Neural cell (in vitro differentiated cells): ENCODE measurements around the gene CELSR1. TPM values are rescaled to one million over a fixed set of nuclear protein-coding genes. Genes with fewer than 3 reads are reported as not detected.

Experiments
- H2AFZ ChIP-seq: fragments of 200-600, 300-800 bp; sonication (generic), shearing (Covaris generic); 2 replicates; pipeline ENCODE4 v1.6.0; 2014; ENCODE audit warnings: low read depth, mild to moderate bottlenecking, antibody characterized with exemption, low read length, moderate library complexity
- H3F3A ChIP-seq: fragments of 200-600 bp; shearing (Covaris generic); 2 replicates; pipeline ENCODE4 v1.6.1; 2016; ENCODE audit warnings: mild to moderate bottlenecking, moderate library complexity, mixed read lengths, antibody characterized with exemption, low read length; ENCODE audit not compliant: insufficient read depth, poor library complexity, severe bottlenecking
- H3K27ac ChIP-seq: fragments of 200-600, 300-800 bp; sonication (generic), shearing (Covaris generic); 2 replicates; pipeline ENCODE4 v1.5.1; 2014; ENCODE audit warnings: mild to moderate bottlenecking, low read length, moderate library complexity
- H3K27me3 ChIP-seq: fragments of 300-800, 200-600 bp; sonication (generic), shearing (Covaris generic); 2 replicates; pipeline ENCODE4 v1.6.0; 2014; ENCODE audit warnings: mild to moderate bottlenecking, low read depth, low read length, moderate library complexity; ENCODE audit not compliant: insufficient read depth
- H3K36me3 ChIP-seq: fragments of 300-800, 200-600 bp; sonication (generic), shearing (Covaris generic); 2 replicates; pipeline ENCODE4 v1.5.1; 2014; ENCODE audit warnings: mild to moderate bottlenecking, antibody characterized with exemption, low read length, moderate library complexity; ENCODE audit not compliant: insufficient read depth
- H3K4me2 ChIP-seq: fragments of 300-800, 200-600 bp; sonication (generic), shearing (Covaris generic); 2 replicates; pipeline ENCODE4 v1.6.0; 2014; ENCODE audit warnings: mild to moderate bottlenecking, low read length
- H3K4me3 ChIP-seq: fragments of 300-800, 200-600 bp; sonication (generic), shearing (Covaris generic); 2 replicates; pipeline ENCODE4 v1.5.1; 2014; ENCODE audit warnings: mild to moderate bottlenecking, low read length, moderate library complexity
- H3K79me2 ChIP-seq: fragments of 200-600 bp; shearing (Covaris generic); replicated peaks from 2 replicates; pipeline ENCODE4 v1.6.0; 2014; ENCODE audit warnings: mild to moderate bottlenecking, low read length, moderate library complexity; ENCODE audit not compliant: insufficient read depth
- H3K9ac ChIP-seq: fragments of 300-800, 200-600 bp; sonication (generic), shearing (Covaris generic); 2 replicates; pipeline ENCODE4 v1.6.1; 2016; ENCODE audit warnings: mild to moderate bottlenecking, low read length, mixed read lengths
- H3K9me2 ChIP-seq: fragments of 200-600 bp; shearing (Covaris generic); 2 replicates; pipeline ENCODE4 v1.6.1; 2016; ENCODE audit warnings: mild to moderate bottlenecking, low read length, mixed read lengths; ENCODE audit not compliant: insufficient read depth
- H3K9me3 ChIP-seq: fragments of 200-600, 300-800 bp; sonication (generic), shearing (Covaris generic); 2 replicates; pipeline ENCODE4 v1.6.1; 2016; ENCODE audit warnings: mild to moderate bottlenecking, mixed run types, low read length, moderate library complexity, mixed read lengths
- H4K20me1 ChIP-seq: fragments of 200-600 bp; shearing (Covaris generic); 2 replicates; pipeline ENCODE4 v1.6.1; 2016; ENCODE audit warnings: mild to moderate bottlenecking, mixed run types; ENCODE audit not compliant: insufficient read depth
- CTCF ChIP-seq: fragments of 450-650 bp; IDR thresholded peaks from 2 replicates; pipeline ENCODE4 v1.5.1; 2014; ENCODE audit warnings: antibody characterized with exemption, mild to moderate bottlenecking, moderate library complexity; ENCODE audit not compliant: poor library complexity, severe bottlenecking
- EP300 ChIP-seq: fragments of 450-650 bp; conservative IDR thresholded peaks from 2 replicates; pipeline ENCODE4 v1.6.1; 2014; ENCODE audit warnings: antibody characterized with exemption, mild to moderate bottlenecking, moderate library complexity; ENCODE audit not compliant: poor library complexity, severe bottlenecking
- EZH2 ChIP-seq: fragments of 200-600, 300-800 bp; shearing (Covaris generic), sonication (generic); IDR thresholded peaks from 2 replicates; pipeline ENCODE4 v1.6.1; 2014; ENCODE audit warnings: antibody characterized with exemption, low read length, borderline replicate concordance, mild to moderate bottlenecking; ENCODE audit not compliant: insufficient read depth, poor library complexity, severe bottlenecking
- MXI1 ChIP-seq: fragments of 450-650 bp; conservative IDR thresholded peaks from 2 replicates; pipeline ENCODE4 v1.6.1; 2014; ENCODE audit warnings: antibody characterized with exemption, mild to moderate bottlenecking; ENCODE audit not compliant: poor library complexity, severe bottlenecking
- POLR2AphosphoS5 ChIP-seq: IDR thresholded peaks from 2 replicates; pipeline ENCODE4 v1.6.1; 2012
- RAD21 ChIP-seq: fragments of 450-650 bp; conservative IDR thresholded peaks from 2 replicates; pipeline ENCODE4 v1.6.1; 2014; ENCODE audit warnings: antibody characterized with exemption, mild to moderate bottlenecking, moderate library complexity
- REST ChIP-seq: IDR thresholded peaks from 2 replicates; pipeline ENCODE4 v1.6.1; 2012; ENCODE audit warnings: borderline replicate concordance
- SMC3 ChIP-seq: fragments of 450-650 bp; conservative IDR thresholded peaks from 2 replicates; pipeline ENCODE4 v1.6.1; 2014; ENCODE audit warnings: antibody characterized with exemption, mild to moderate bottlenecking, moderate library complexity; ENCODE audit not compliant: poor library complexity
- TAF1 ChIP-seq: IDR thresholded peaks from 2 replicates; pipeline ENCODE4 v1.6.1; 2012; ENCODE audit warnings: low read depth
- polyA plus RNA-seq: library from polyadenylated mRNA; depleted of rRNA; stranded (reverse); fragments of >200 nt; gene quantifications from 2 replicates; pipeline ENCODE4 v1.2.3, GENCODE V29; 2014

The CELSR1 gene
- polyA plus RNA-seq, 1 donor from 2014 or later: 0.14 TPM

- no peaks in the 10 kb centered on the region for H3K9me3 ChIP-seq
- no peaks in the 10 kb centered on the region for H3K36me3 ChIP-seq
- H3K9me2 ChIP-seq: no peaks in the 10 kb centered on the region
- H3K79me2 ChIP-seq: no peaks in the 10 kb centered on the region
- TF ChIP-seq EP300 (no peak), MXI1 (no peak), EZH2 (no peak), REST (no peak), RAD21 (no peak), POLR2AphosphoS5 (no peak), SMC3 (no peak), CTCF (no peak)
- H3K4me3 ChIP-seq: no peak overlapping the region
- H2AFZ ChIP-seq: no peak overlapping the region
- H3K4me2 ChIP-seq: no peak overlapping the region
- H3K27me3 ChIP-seq: no peaks in the 10 kb centered on the region
- no peaks in the 10 kb centered on the region for H3F3A ChIP-seq
- no peak overlapping the region for H3K27ac ChIP-seq
- no peak overlapping the region for H3K9ac ChIP-seq
- no peaks in the 10 kb centered on the region for H4K20me1 ChIP-seq
Measured at GRCh38 chr22:46390105-46390651, 147.2 kb downstream of the CELSR1 start.

- Histone ChIP-seq H3K4me2 (no peak overlapping the region), H3K9me3 (no peaks in the 10 kb centered on the region), H3K79me2 (no peaks in the 10 kb centered on the region), H3K36me3 (no peaks in the 10 kb centered on the region), H2AFZ (no peak overlapping the region), H3K9ac (no peak overlapping the region), H3K27me3 (no peaks in the 10 kb centered on the region), H4K20me1 (no peaks in the 10 kb centered on the region), H3F3A (no peaks in the 10 kb centered on the region), H3K27ac (no peak overlapping the region), H3K9me2 (no peaks in the 10 kb centered on the region), H3K4me3 (no peak overlapping the region)
- TF ChIP-seq EP300: no peak
- no peak for TF ChIP-seq RAD21
- TF ChIP-seq POLR2AphosphoS5: no peak
- no peak for TF ChIP-seq REST
- TF ChIP-seq TAF1: no peak
- no peak for TF ChIP-seq MXI1
- TF ChIP-seq CTCF: no peak
Measured at GRCh38 chr22:46389081-46389480, 148.3 kb downstream of the CELSR1 start.
